WTC11 (cell line): Measurements from ENCODE around the gene IFNAR1. TPM values are rescaled to one million over a fixed set of nuclear protein-coding genes. Genes with fewer than 3 reads are reported as not detected.
A peak's percentile ranks its signal among the peaks of the same experiment; 100 is the strongest.

ENCODE experiments used
- ARID4B ChIP-seq: sonication (generic); formaldehyde crosslinking; IDR thresholded peaks from 2 replicates; pipeline ENCODE4 v1.8.0; 2023; ENCODE audit warnings: missing genetic modification reagents, mild to moderate bottlenecking, borderline replicate concordance
- ATF1 ChIP-seq: sonication (generic); formaldehyde crosslinking; IDR thresholded peaks from 2 replicates; pipeline ENCODE4 v1.8.1; 2023; ENCODE audit warnings: mild to moderate bottlenecking, moderate library complexity, missing genetic modification reagents
- CTCF ChIP-seq: fragments of 200-600 bp; IDR thresholded peaks from 2 replicates; pipeline ENCODE4 v1.8.0; 2022; ENCODE audit warnings: antibody characterized with exemption
- ELF4 ChIP-seq: sonication (generic); formaldehyde crosslinking; IDR thresholded peaks from 2 replicates; pipeline ENCODE4 v1.8.1; 2022; ENCODE audit warnings: low read depth, mild to moderate bottlenecking, moderate library complexity, missing genetic modification reagents
- FOXK1 ChIP-seq: sonication (generic); formaldehyde crosslinking; IDR thresholded peaks from 2 replicates; pipeline ENCODE4 v1.8.0; 2022; ENCODE audit warnings: mild to moderate bottlenecking, moderate library complexity, missing genetic modification reagents
- FOXP4 ChIP-seq: sonication (generic); formaldehyde crosslinking; IDR thresholded peaks from 2 replicates; pipeline ENCODE4 v1.8.0; 2022; ENCODE audit warnings: mild to moderate bottlenecking, missing genetic modification reagents
- GABPB1 ChIP-seq: sonication (generic); formaldehyde crosslinking; IDR thresholded peaks from 2 replicates; pipeline ENCODE4 v1.8.1; 2023; ENCODE audit warnings: mild to moderate bottlenecking, missing genetic modification reagents
- JAZF1 ChIP-seq: fragments of 250-450 bp; sonication (Bioruptor Pico); IDR thresholded peaks from 2 replicates; pipeline ENCODE4 v1.9.0; 2021; ENCODE audit warnings: moderate library complexity, mild to moderate bottlenecking, inconsistent platforms
- MLX ChIP-seq: sonication (generic); formaldehyde crosslinking; IDR thresholded peaks from 2 replicates; pipeline ENCODE4 v1.8.1; 2023; ENCODE audit warnings: mild to moderate bottlenecking, missing genetic modification reagents, moderate library complexity
- MYBL2 ChIP-seq: sonication (generic); formaldehyde crosslinking; IDR thresholded peaks from 2 replicates; pipeline ENCODE4 v1.8.1; 2023; ENCODE audit warnings: mild to moderate bottlenecking, moderate library complexity, missing genetic modification reagents
- NR3C1 ChIP-seq: sonication (generic); formaldehyde crosslinking; conservative IDR thresholded peaks from 2 replicates; pipeline ENCODE4 v1.8.1; 2023; ENCODE audit warnings: low read depth, mild to moderate bottlenecking, missing genetic modification reagents
- PRDM15 ChIP-seq: sonication (generic); formaldehyde crosslinking; IDR thresholded peaks from 2 replicates; pipeline ENCODE4 v1.8.0; 2022; ENCODE audit warnings: missing genetic modification reagents
- RORB ChIP-seq: fragments of 250-450 bp; sonication (Bioruptor Pico); IDR thresholded peaks from 2 replicates; pipeline ENCODE4 v1.9.0; 2021; ENCODE audit warnings: mild to moderate bottlenecking
- SMAD3 ChIP-seq: sonication (generic); formaldehyde crosslinking; IDR thresholded peaks from 2 replicates; pipeline ENCODE4 v1.8.0; 2022; ENCODE audit warnings: missing genetic modification reagents, mild to moderate bottlenecking, borderline replicate concordance
- SP1 ChIP-seq: sonication (generic); formaldehyde crosslinking; conservative IDR thresholded peaks from 2 replicates; pipeline ENCODE4 v1.8.1; 2022; ENCODE audit warnings: missing genetic modification reagents
- STAT6 ChIP-seq: sonication (generic); formaldehyde crosslinking; conservative IDR thresholded peaks from 2 replicates; pipeline ENCODE4 v1.8.1; 2023; ENCODE audit warnings: mild to moderate bottlenecking, low read depth, missing genetic modification reagents, moderate library complexity
- TEAD1 ChIP-seq: sonication (generic); formaldehyde crosslinking; IDR thresholded peaks from 2 replicates; pipeline ENCODE4 v1.8.0; 2022; ENCODE audit warnings: mild to moderate bottlenecking, missing genetic modification reagents
- ZBTB21 ChIP-seq: sonication (generic); formaldehyde crosslinking; IDR thresholded peaks from 2 replicates; pipeline ENCODE4 v1.8.1; 2023; ENCODE audit warnings: mild to moderate bottlenecking, missing genetic modification reagents, borderline replicate concordance
- ZNF317 ChIP-seq: sonication (generic); formaldehyde crosslinking; IDR thresholded peaks from 2 replicates; pipeline ENCODE4 v1.8.1; 2023; ENCODE audit warnings: low read depth, mild to moderate bottlenecking, moderate library complexity, missing genetic modification reagents, borderline replicate concordance
- ZNF425 ChIP-seq: fragments of 250-450 bp; sonication (Bioruptor Pico); conservative IDR thresholded peaks from 2 replicates; pipeline ENCODE4 v1.9.0; 2021; ENCODE audit warnings: mild to moderate bottlenecking
- total RNA-seq: library from RNA; stranded (reverse); gene quantifications from 3 replicates; pipeline ENCODE4 v1.2.3, GENCODE V29; 2021

IFNAR1 gene
- total RNA-seq, 1 experiment from 2014 or later, result 12.2 TPM

GRCh38 chr21:33324291-33325221, at the start of gene IFNAR1 (continued):
- TF ChIP-seq ARID4B (CRISPR knock-in tag) (no peak), ZNF317 (CRISPR knock-in tag) (no peak), MYBL2 (CRISPR knock-in tag) (peak; percentile 44; the same call in 1 of the 2 replicates), GABPB1 (CRISPR knock-in tag) (peak; percentile 47), ELF4 (no peak), CTCF (no peak), SP1 (CRISPR knock-in tag) (peak; percentile 50; the same call in 1 of the 2 replicates), ZBTB21 (CRISPR knock-in tag) (no peak), ZNF425 (CRISPR knock-in tag) (no peak), RORB (CRISPR knock-in tag) (no peak), JAZF1 (CRISPR knock-in tag) (no peak), SMAD3 (CRISPR knock-in tag) (no peak), NR3C1 (CRISPR knock-in tag) (no peak), PRDM15 (CRISPR knock-in tag) (no peak), MLX (CRISPR knock-in tag) (no peak), FOXK1 (CRISPR knock-in tag) (peak; percentile 88), FOXP4 (CRISPR knock-in tag) (peak; percentile 91), TEAD1 (CRISPR knock-in tag) (peak; percentile 92), STAT6 (no peak), ATF1 (CRISPR knock-in tag) (no peak)
